Natural killer cell (primary cell): ENCODE data around the gene PADI1. TPM values are rescaled to one million over a fixed set of nuclear protein-coding genes. Genes with fewer than 3 reads are reported as not detected.

ENCODE experiments used
- ATAC-seq, 3 donors: fragments of 150-1000 bp in 2 of 3; fragments of 200-7000 bp in 1 of 3; cut with Tn5 transposase; 1 replicate in 1 of 3; 2 replicates in 2 of 3; pipeline ENCODE4 v1.10.0; 2021; ENCODE audit warnings: mild to moderate bottlenecking in 2 of 3, moderate library complexity in 2 of 3
- DNase-seq, 2 donors: peaks; one replicate each; pipeline versions ENCODE4 v3.0.0 to v3.0.0-alpha.2; 2013 to 2021; ENCODE audit warnings: mixed read lengths in 1 of 2
- H3K27ac ChIP-seq: one replicate; pipeline ENCODE4 v1.5.1; 2013; ENCODE audit warnings: mild to moderate bottlenecking, low read length
- H3K27me3 ChIP-seq: one replicate; pipeline ENCODE4 v1.6.1; 2013; ENCODE audit warnings: low read length; ENCODE audit not compliant: control insufficient read depth, insufficient read depth
- H3K36me3 ChIP-seq: one replicate; pipeline ENCODE4 v1.6.1; 2013; ENCODE audit warnings: low read length; ENCODE audit not compliant: control insufficient read depth, insufficient read depth
- H3K4me1 ChIP-seq: one replicate; pipeline ENCODE4 v1.6.1; 2013; ENCODE audit warnings: low read length; ENCODE audit not compliant: control insufficient read depth, insufficient read depth
- H3K4me3 ChIP-seq: one replicate; pipeline ENCODE4 v1.5.1; 2013; ENCODE audit warnings: low read length
- H3K9me3 ChIP-seq: one replicate; pipeline ENCODE4 v1.6.1; 2013; ENCODE audit warnings: low read length; ENCODE audit not compliant: control insufficient read depth, insufficient read depth
- H3K27ac Mint-ChIP-seq, 2 donors: one replicate each; pipeline ENCODE4 v1.8.0; 2022; ENCODE audit warnings: mild to moderate bottlenecking in 2 of 2, mixed read lengths in 2 of 2, moderate library complexity in 1 of 2
- H3K27me3 Mint-ChIP-seq, 2 donors: one replicate each; pipeline ENCODE4 v1.8.0; 2022; ENCODE audit warnings: low read depth in 2 of 2, mixed read lengths in 2 of 2
- H3K36me3 Mint-ChIP-seq: one replicate; pipeline ENCODE4 v1.8.0; 2022; ENCODE audit warnings: mixed read lengths
- H3K4me1 Mint-ChIP-seq, 2 donors: one replicate each; pipeline ENCODE4 v1.8.0; 2022; ENCODE audit warnings: mixed read lengths in 2 of 2
- H3K4me3 Mint-ChIP-seq: one replicate; pipeline ENCODE4 v1.8.0; 2022; ENCODE audit warnings: mild to moderate bottlenecking, moderate library complexity, mixed read lengths
- H3K9me3 Mint-ChIP-seq, 2 donors: one replicate each; pipeline ENCODE4 v1.8.0; 2022; ENCODE audit warnings: mixed read lengths in 2 of 2
- WGBS: methylation state at CpG from one replicate; pipeline ENCODE4 v1.1.7; 2013; ENCODE audit warnings: missing lambda C conversion rate; ENCODE audit not compliant: insufficient coverage; 5-methylcytosine and 5-hydroxymethylcytosine counted together
- intact Hi-C: fragments of 100-400 bp; cut with micrococcal nuclease; formaldehyde crosslinking; loops from one replicate; pipeline ENCODE4 v1.14.2; 2022
- total RNA-seq, 4 donors: library from RNA; stranded (reverse); fragments of 120-200 nt in 1 of 4; gene quantifications; one replicate each; pipeline versions ENCODE4 v1.2.3 to v1.2.4, GENCODE V29; 2013 to 2022
- TF ChIP-seq, protein P1 (sequence below): fragments of 200-600 bp; IDR thresholded peaks from one replicate; pipeline ENCODE4 v1.8.0; 2022; ENCODE audit warnings: antibody characterized with exemption

The PADI1 gene
- total RNA-seq, 3 donors from 2014 or later (not counting 1 experiment from before 2014, with no cell fraction given), result not detected

- H3K4me3 Mint-ChIP-seq, result no peak overlapping the region
- Histone ChIP-seq H3K4me3 (no peak overlapping the region), H3K9me3 (peaks cover 17% of the 10 kb centered on the region), H3K36me3 (no peaks in the 10 kb centered on the region), H3K27me3 (no peaks in the 10 kb centered on the region), H3K4me1 (no peaks in the 10 kb centered on the region), H3K27ac (no peak overlapping the region)
- TF ChIP-seq, protein P1, sequence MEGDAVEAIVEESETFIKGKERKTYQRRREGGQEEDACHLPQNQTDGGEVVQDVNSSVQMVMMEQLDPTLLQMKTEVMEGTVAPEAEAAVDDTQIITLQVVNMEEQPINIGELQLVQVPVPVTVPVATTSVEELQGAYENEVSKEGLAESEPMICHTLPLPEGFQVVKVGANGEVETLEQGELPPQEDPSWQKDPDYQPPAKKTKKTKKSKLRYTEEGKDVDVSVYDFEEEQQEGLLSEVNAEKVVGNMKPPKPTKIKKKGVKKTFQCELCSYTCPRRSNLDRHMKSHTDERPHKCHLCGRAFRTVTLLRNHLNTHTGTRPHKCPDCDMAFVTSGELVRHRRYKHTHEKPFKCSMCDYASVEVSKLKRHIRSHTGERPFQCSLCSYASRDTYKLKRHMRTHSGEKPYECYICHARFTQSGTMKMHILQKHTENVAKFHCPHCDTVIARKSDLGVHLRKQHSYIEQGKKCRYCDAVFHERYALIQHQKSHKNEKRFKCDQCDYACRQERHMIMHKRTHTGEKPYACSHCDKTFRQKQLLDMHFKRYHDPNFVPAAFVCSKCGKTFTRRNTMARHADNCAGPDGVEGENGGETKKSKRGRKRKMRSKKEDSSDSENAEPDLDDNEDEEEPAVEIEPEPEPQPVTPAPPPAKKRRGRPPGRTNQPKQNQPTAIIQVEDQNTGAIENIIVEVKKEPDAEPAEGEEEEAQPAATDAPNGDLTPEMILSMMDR, result no peak
- peaks cover 8 to 12% of the 10 kb centered on the region in 2 donors for H3K27me3 Mint-ChIP-seq
- 97% methylated on average over 2 of the region's 2 CpGs for WGBS
- intact Hi-C loops, result no loop called here
- DNase-seq (no peak), ATAC-seq (no peak)
- peaks cover 24% of the 10 kb centered on the region for H3K36me3 Mint-ChIP-seq
- peaks cover 0 to 5% of the 10 kb centered on the region in 2 donors for H3K4me1 Mint-ChIP-seq
- no peak overlapping the region for H3K27ac Mint-ChIP-seq
- H3K9me3 Mint-ChIP-seq, result peaks cover 3 to 15% of the 10 kb centered on the region in 2 donors
Observed at GRCh38 chr1:17158961-17159360, 46.0 kb upstream of the PADI1 start.

GRCh38 chr1:17161137-17161740 lies 43.7 kb upstream of the PADI1 start:
- Mint-ChIP-seq H3K36me3 (peaks cover 5% of the 10 kb centered on the region), H3K9me3 (peaks cover 0 to 4% of the 10 kb centered on the region in 2 donors), H3K27ac (no peak overlapping the region), H3K4me1 (peaks cover 0 to 3% of the 10 kb centered on the region in 2 donors), H3K4me3 (no peak overlapping the region), H3K27me3 (peaks cover 0 to 8% of the 10 kb centered on the region in 2 donors)
- Histone ChIP-seq H3K27ac (no peak overlapping the region), H3K27me3 (no peaks in the 10 kb centered on the region), H3K9me3 (no peaks in the 10 kb centered on the region), H3K36me3 (no peaks in the 10 kb centered on the region), H3K4me3 (no peak overlapping the region), H3K4me1 (no peaks in the 10 kb centered on the region)
- WGBS, result 63% methylated on average over 2 of the region's 3 CpGs
- TF ChIP-seq, protein P1, result no peak
- intact Hi-C loops, result no loop called here
- DNase-seq (no peak), ATAC-seq (no peak)

- Mint-ChIP-seq H3K9me3 (no peaks in the 10 kb centered on the region), H3K27me3 (peaks cover 0 to 9% of the 10 kb centered on the region in 2 donors), H3K27ac (no peak overlapping the region), H3K36me3 (no peaks in the 10 kb centered on the region), H3K4me1 (no peaks in the 10 kb centered on the region), H3K4me3 (no peak overlapping the region)
- Histone ChIP-seq H3K4me1 (no peaks in the 10 kb centered on the region), H3K9me3 (no peaks in the 10 kb centered on the region), H3K27ac (no peak overlapping the region), H3K4me3 (no peak overlapping the region), H3K27me3 (no peaks in the 10 kb centered on the region), H3K36me3 (no peaks in the 10 kb centered on the region)
- WGBS, result 92% methylated on average over 20 of the region's 20 CpGs
- TF ChIP-seq, protein P1, result no peak
- ATAC-seq (no peak), DNase-seq (no peak)
- intact Hi-C loops, result no loop called here
Observed at GRCh38 chr1:17161926-17162800, 42.8 kb upstream of the PADI1 start.
